Trophoblast cell (in vitro differentiated cells and primary cell): ENCODE results near the gene CD200R1L.

Experiments
- DNase-seq, 2 donors: peaks; one replicate each; pipeline ENCODE4 v3.0.0-alpha.2; 2016
- H2AFZ ChIP-seq: 2 replicates; pipeline ENCODE4 v1.6.1; 2013; ENCODE audit warnings: low read length, moderate library complexity, mild to moderate bottlenecking; ENCODE audit not compliant: insufficient read depth, poor library complexity
- H2AK5ac ChIP-seq: 2 replicates; pipeline ENCODE4 v1.6.1; 2013; ENCODE audit warnings: mild to moderate bottlenecking, low read length
- H2BK120ac ChIP-seq: 2 replicates; pipeline ENCODE4 v1.6.1; 2013; ENCODE audit warnings: low read length, mild to moderate bottlenecking, moderate library complexity; ENCODE audit not compliant: insufficient read depth, poor library complexity
- H2BK12ac ChIP-seq: 2 replicates; pipeline ENCODE4 v1.6.1; 2013; ENCODE audit warnings: mild to moderate bottlenecking, low read length, moderate library complexity
- H2BK5ac ChIP-seq: 2 replicates; pipeline ENCODE4 v1.6.1; 2013; ENCODE audit warnings: low read length, low read depth, moderate library complexity, mild to moderate bottlenecking; ENCODE audit not compliant: poor library complexity
- H3K14ac ChIP-seq: 2 replicates; pipeline ENCODE4 v1.6.1; 2013; ENCODE audit warnings: mild to moderate bottlenecking, low read length
- H3K18ac ChIP-seq: 2 replicates; pipeline ENCODE4 v1.6.1; 2013; ENCODE audit warnings: mild to moderate bottlenecking, low read length
- H3K23ac ChIP-seq: 2 replicates; pipeline ENCODE4 v1.6.1; 2013; ENCODE audit warnings: low read length
- H3K27ac ChIP-seq: 2 replicates; pipeline ENCODE4 v1.5.1; 2013; ENCODE audit warnings: low read depth, mild to moderate bottlenecking, inconsistent platforms, low read length, moderate library complexity
- H3K27me3 ChIP-seq: 2 replicates; pipeline ENCODE4 v1.6.1; 2013; ENCODE audit warnings: inconsistent platforms, mild to moderate bottlenecking, low read length, moderate library complexity; ENCODE audit not compliant: insufficient read depth
- H3K36me3 ChIP-seq, 2 experiments: 1 replicate in 1 of 2; 2 replicates in 1 of 2; pipeline ENCODE4 v1.6.1; 2013; ENCODE audit warnings: low read length in 2 of 2, mild to moderate bottlenecking in 2 of 2, moderate library complexity in 1 of 2; ENCODE audit not compliant: insufficient read depth in 2 of 2, control insufficient read depth in 1 of 2
- H3K4ac ChIP-seq: 2 replicates; pipeline ENCODE4 v1.6.1; 2013; ENCODE audit warnings: low read depth, mild to moderate bottlenecking, low read length, moderate library complexity
- H3K4me1 ChIP-seq, 2 experiments: 1 replicate in 1 of 2; 2 replicates in 1 of 2; pipeline ENCODE4 v1.6.1; 2013; ENCODE audit warnings: low read length in 2 of 2, mild to moderate bottlenecking in 2 of 2, moderate library complexity in 1 of 2; ENCODE audit not compliant: insufficient read depth in 2 of 2, control insufficient read depth in 1 of 2
- H3K4me2 ChIP-seq: 2 replicates; pipeline ENCODE4 v1.6.1; 2013; ENCODE audit warnings: inconsistent platforms, mild to moderate bottlenecking, low read length, moderate library complexity
- H3K4me3 ChIP-seq: 2 replicates; pipeline ENCODE4 v1.5.1; 2013; ENCODE audit warnings: mild to moderate bottlenecking, low read depth, low read length, inconsistent platforms
- H3K79me1 ChIP-seq: one replicate; pipeline ENCODE4 v1.6.1; 2013; ENCODE audit warnings: low read length
- H3K79me2 ChIP-seq: 2 replicates; pipeline ENCODE4 v1.6.1; 2013; ENCODE audit warnings: low read length, mild to moderate bottlenecking; ENCODE audit not compliant: control insufficient read depth, insufficient read depth, poor library complexity
- H3K9ac ChIP-seq: 2 replicates; pipeline ENCODE4 v1.6.1; 2013; ENCODE audit warnings: mild to moderate bottlenecking, low read length
- H3K9me3 ChIP-seq: 2 replicates; pipeline ENCODE4 v1.6.1; 2013; ENCODE audit warnings: low read depth, mild to moderate bottlenecking, control low read depth, inconsistent platforms, low read length; ENCODE audit not compliant: insufficient read depth
- H4K12ac ChIP-seq: 2 replicates; pipeline ENCODE4 v1.6.1; 2013; ENCODE audit warnings: low read depth, mild to moderate bottlenecking, low read length, moderate library complexity
- H4K8ac ChIP-seq: 2 replicates; pipeline ENCODE4 v1.6.1; 2013; ENCODE audit warnings: low read depth, mild to moderate bottlenecking, low read length, moderate library complexity
- H4K91ac ChIP-seq: one replicate; pipeline ENCODE4 v1.6.1; 2013; ENCODE audit warnings: low read depth, mild to moderate bottlenecking, low read length, moderate library complexity
- WGBS: extraction: QIAGEN DNeasy Blood & Tissue Kit; methylation state at CpG from one replicate; pipeline ENCODE4 v1.1.7; 2013; ENCODE audit warnings: missing lambda C conversion rate; ENCODE audit not compliant: insufficient read length, insufficient coverage; ENCODE audit errors: extremely low coverage; 5-methylcytosine and 5-hydroxymethylcytosine counted together

The CD200R1L gene

GRCh38 chr3:112774293-112774926 is 72.3 kb downstream of the CD200R1L start:
- no peaks in the 10 kb centered on the region for H3K9me3 ChIP-seq
- no peak overlapping the region for H4K12ac ChIP-seq
- no peak overlapping the region for H3K18ac ChIP-seq
- H2BK12ac ChIP-seq: no peak overlapping the region
- peaks cover 0 to 5% of the 10 kb centered on the region in 2 experiments for H3K4me1 ChIP-seq
- no peak overlapping the region for H3K27ac ChIP-seq
- H3K4me3 ChIP-seq: no peak overlapping the region
- no peak overlapping the region for H2BK5ac ChIP-seq
- H2BK120ac ChIP-seq: no peak overlapping the region
- H3K79me1 ChIP-seq: no peaks in the 10 kb centered on the region
- H4K91ac ChIP-seq: no peak overlapping the region
- H3K23ac ChIP-seq: no peak overlapping the region
- H4K8ac ChIP-seq: no peak overlapping the region
- no peaks in the 10 kb centered on the region for H3K79me2 ChIP-seq
- no CpG with 5 or more reads among the region's 6 CpGs for WGBS
- no peaks in the 10 kb centered on the region for H3K27me3 ChIP-seq
- H2AK5ac ChIP-seq: no peak overlapping the region
- H3K9ac ChIP-seq: no peak overlapping the region
- DNase-seq: no peak
- H3K4me2 ChIP-seq: no peak overlapping the region
- no peak overlapping the region for H3K14ac ChIP-seq
- H3K4ac ChIP-seq: no peak overlapping the region
- no peaks in the 10 kb centered on the region for H3K36me3 ChIP-seq
- no peak overlapping the region for H2AFZ ChIP-seq

GRCh38 chr3:112773864-112774263 is 72.8 kb downstream of the CD200R1L start:
- WGBS: no CpG with 5 or more reads among the region's 6 CpGs
- no peaks in the 10 kb centered on the region for H3K79me1 ChIP-seq

GRCh38 chr3:112770951-112771350 is 75.7 kb downstream of the CD200R1L start:
- no peaks in the 10 kb centered on the region for H3K9me3 ChIP-seq
- no peak overlapping the region for H3K27ac ChIP-seq
- no peaks in the 10 kb centered on the region for H3K36me3 ChIP-seq
- H2BK5ac ChIP-seq: no peak overlapping the region
- peaks cover 0 to 3% of the 10 kb centered on the region in 2 experiments for H3K4me1 ChIP-seq
- no peak overlapping the region for H4K12ac ChIP-seq
- no peak overlapping the region for H3K18ac ChIP-seq
- H2AK5ac ChIP-seq: no peak overlapping the region
- no peak overlapping the region for H3K4me3 ChIP-seq
- H3K27me3 ChIP-seq: no peaks in the 10 kb centered on the region
- H3K4me2 ChIP-seq: no peak overlapping the region
- H2BK12ac ChIP-seq: no peak overlapping the region
- H4K8ac ChIP-seq: no peak overlapping the region
- H2AFZ ChIP-seq: no peak overlapping the region
- no peak for DNase-seq
- no peak overlapping the region for H3K14ac ChIP-seq
- no peak overlapping the region for H3K9ac ChIP-seq
- no peak overlapping the region for H3K4ac ChIP-seq
- H3K23ac ChIP-seq: no peak overlapping the region
- H3K79me2 ChIP-seq: no peaks in the 10 kb centered on the region
- no CpG with 5 or more reads among the region's 2 CpGs for WGBS
- no peak overlapping the region for H2BK120ac ChIP-seq
- H3K79me1 ChIP-seq: no peaks in the 10 kb centered on the region
- no peak overlapping the region for H4K91ac ChIP-seq

More at GRCh38 chr3:112773864-112774263, 72.8 kb downstream of the CD200R1L start:
- H2AFZ ChIP-seq: no peak overlapping the region
- H3K9ac ChIP-seq: no peak overlapping the region
- no peaks in the 10 kb centered on the region for H3K27me3 ChIP-seq
- no peaks in the 10 kb centered on the region for H3K36me3 ChIP-seq
- H4K12ac ChIP-seq: no peak overlapping the region
- DNase-seq: no peak
- no peak overlapping the region for H3K4me3 ChIP-seq
- H3K14ac ChIP-seq: no peak overlapping the region
- H3K23ac ChIP-seq: no peak overlapping the region
- no peak overlapping the region for H3K27ac ChIP-seq
- H2BK5ac ChIP-seq: no peak overlapping the region
- H3K79me2 ChIP-seq: no peaks in the 10 kb centered on the region
- H4K8ac ChIP-seq: no peak overlapping the region
- no peak overlapping the region for H2AK5ac ChIP-seq
- H2BK120ac ChIP-seq: no peak overlapping the region
- no peak overlapping the region for H3K4ac ChIP-seq
- H3K18ac ChIP-seq: no peak overlapping the region
- H3K9me3 ChIP-seq: no peaks in the 10 kb centered on the region
- H4K91ac ChIP-seq: no peak overlapping the region
- H3K4me1 ChIP-seq: peaks cover 0 to 5% of the 10 kb centered on the region in 2 experiments
- H3K4me2 ChIP-seq: no peak overlapping the region
- no peak overlapping the region for H2BK12ac ChIP-seq

GRCh38 chr3:112770032-112770626 is 76.5 kb downstream of the CD200R1L start:
- no peaks in the 10 kb centered on the region for H3K36me3 ChIP-seq
- no peak overlapping the region for H4K8ac ChIP-seq
- H2AFZ ChIP-seq: no peak overlapping the region
- H2BK5ac ChIP-seq: no peak overlapping the region
- H4K91ac ChIP-seq: no peak overlapping the region
- no peak overlapping the region for H3K18ac ChIP-seq
- no peak overlapping the region for H3K14ac ChIP-seq
- H3K4ac ChIP-seq: no peak overlapping the region
- no peak overlapping the region for H3K9ac ChIP-seq
- no peaks in the 10 kb centered on the region for H3K27me3 ChIP-seq
- no peak overlapping the region for H3K23ac ChIP-seq
- no peaks in the 10 kb centered on the region for H3K4me1 ChIP-seq
- no peaks in the 10 kb centered on the region for H3K79me2 ChIP-seq
- no peak overlapping the region for H2BK120ac ChIP-seq
- no peak for DNase-seq
- no peak overlapping the region for H2AK5ac ChIP-seq
- no peak overlapping the region for H3K4me3 ChIP-seq
- H3K79me1 ChIP-seq: no peaks in the 10 kb centered on the region
- no peak overlapping the region for H2BK12ac ChIP-seq
- no CpG with 5 or more reads among the region's 3 CpGs for WGBS
- H3K9me3 ChIP-seq: no peaks in the 10 kb centered on the region
- H4K12ac ChIP-seq: no peak overlapping the region
- H3K4me2 ChIP-seq: no peak overlapping the region
- H3K27ac ChIP-seq: no peak overlapping the region
